Measurements from ENCODE around the gene NPPA. TPM values are rescaled to one million over a fixed set of nuclear protein-coding genes. Genes with fewer than 3 reads are reported as not detected.
A peak's percentile ranks its signal among the peaks of the same experiment; 100 is the strongest.
"Not testable (repeated sequence)": the region's sequence is repeated elsewhere in the genome, so short reads cannot be mapped to it uniquely, and the experiment has no call there.

Gene NPPA
- not detected in 2 replicates for total RNA-seq (2014; rRNA removed; shearing (Covaris generic))

DNA sequence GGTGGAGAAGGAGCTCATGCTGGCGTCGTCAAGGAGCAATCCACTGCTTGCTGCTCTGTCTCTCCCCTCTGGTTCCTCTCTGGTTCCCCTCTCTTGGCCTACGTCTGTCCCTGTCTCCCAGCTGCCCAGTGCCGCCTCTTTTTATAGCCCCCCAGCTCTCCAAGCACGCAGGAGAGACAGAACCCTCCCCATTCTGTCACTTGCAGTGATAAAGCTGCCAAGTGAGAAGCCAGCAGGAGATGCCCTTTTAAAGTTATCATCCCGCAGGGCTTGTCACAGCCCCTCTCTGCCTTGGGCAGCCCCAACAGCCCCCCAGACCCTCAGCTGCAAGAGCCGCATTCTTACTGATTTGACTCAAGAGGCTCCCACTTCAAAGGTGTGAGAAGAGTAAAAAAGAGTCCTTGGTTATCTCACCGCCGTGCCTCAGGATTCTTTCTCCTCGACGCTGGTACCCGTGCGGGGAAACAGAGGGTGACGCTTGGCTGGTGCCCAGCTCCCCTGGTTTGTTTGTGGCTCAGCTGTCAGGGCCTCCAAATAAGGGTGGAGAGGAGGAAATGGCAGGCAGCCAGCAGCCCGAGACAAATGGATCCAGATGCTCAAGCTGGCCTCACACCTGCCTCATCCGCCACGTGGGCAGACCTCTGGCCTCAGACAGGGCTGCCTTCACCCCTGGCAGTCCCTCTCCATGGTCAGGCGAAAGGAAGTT, at the start of gene NPPA:
NPPA (minus strand) TSS at position 117 of the 706 bp plus-strand sequence; CDS start at position 18, 99 bp downstream.
- DNase-seq (ENCODE audit: low read depth): peak; percentile 34

- DNase-seq (ENCODE audit: low read depth): not testable (repeated sequence)
Observed at GRCh38 chr1:11894501-11894900, 46.9 kb upstream of the NPPA start.

DNA sequence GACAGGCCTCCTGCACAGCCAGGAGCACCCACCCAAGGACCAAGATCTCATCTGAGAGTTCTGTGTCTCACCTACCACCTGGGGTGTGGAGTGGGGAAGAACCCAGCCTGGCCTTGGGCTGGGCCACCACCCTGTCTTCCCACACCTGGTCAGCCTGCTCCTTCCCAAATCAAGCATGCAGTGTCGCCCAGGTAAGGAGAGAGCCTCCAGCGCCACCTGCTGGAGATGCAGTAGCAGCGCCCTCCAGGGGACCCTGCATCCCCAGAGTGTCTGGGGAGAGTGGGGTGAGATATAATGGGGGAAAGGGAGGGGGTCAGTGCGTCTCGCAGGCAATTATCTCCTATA, 46.3 kb upstream of the NPPA start:
- DNase-seq (ENCODE audit: low read depth): peak; percentile 65

DNA sequence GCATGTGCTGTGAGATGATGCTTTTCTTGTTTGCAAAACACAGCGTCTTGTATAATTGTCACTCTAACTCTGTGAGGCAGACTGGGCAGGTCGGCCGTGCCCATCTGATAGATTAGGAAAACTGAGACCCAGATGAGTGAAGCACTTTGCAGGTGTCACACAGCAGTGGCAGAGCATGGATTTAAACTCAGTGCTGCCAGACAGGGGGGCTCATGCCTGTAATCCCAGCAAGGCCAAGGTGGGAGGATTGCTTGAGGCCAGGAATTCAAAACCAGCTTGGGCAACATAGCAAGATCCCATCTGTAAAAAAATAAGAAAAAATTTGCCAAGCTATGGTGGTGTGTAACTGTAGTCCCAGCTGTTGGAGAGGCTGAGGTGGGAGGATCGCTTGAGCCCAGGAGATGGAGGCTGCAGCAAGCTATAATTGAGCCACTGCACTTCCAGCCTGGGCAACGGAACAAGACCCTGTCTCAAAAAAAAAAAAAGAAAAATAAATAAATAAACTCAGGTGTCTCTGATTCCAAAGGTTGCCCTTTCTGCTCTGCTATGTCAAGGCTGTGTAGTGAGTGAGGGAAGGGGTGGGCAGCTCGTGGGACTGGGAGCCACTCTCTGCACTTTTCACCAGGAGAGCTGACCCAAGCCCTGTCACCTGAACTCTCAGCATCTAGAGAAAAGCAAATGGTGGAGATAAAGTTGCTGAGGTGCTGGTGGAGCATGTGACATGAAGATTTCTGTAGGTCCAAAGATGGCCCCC, 44.0 kb upstream of the NPPA start:
- no peak for DNase-seq (ENCODE audit: low read depth)

- no peak for DNase-seq (ENCODE audit: low read depth)
Observed at GRCh38 chr1:11888877-11889208, 41.3 kb upstream of the NPPA start.

- DNase-seq (ENCODE audit: low read depth): no peak
Observed at GRCh38 chr1:11888206-11888876, 40.8 kb upstream of the NPPA start.

DNA sequence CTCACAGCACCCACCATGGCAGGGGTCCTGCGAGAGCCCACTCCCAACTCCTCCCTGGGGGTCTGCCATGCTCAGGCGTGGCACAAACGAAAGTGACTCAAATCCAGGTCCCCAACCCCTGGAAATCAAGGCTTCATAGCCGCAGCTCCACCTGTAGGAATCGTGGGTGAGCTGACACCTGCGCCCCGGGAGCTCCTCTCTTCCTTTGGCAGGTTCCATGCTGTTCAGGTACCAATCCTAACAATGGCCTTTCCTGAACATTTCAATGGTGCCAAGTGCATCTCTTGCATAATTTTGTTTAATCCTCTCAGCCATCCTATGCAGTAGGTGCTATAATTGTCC, 40.1 kb upstream of the NPPA start:
- DNase-seq (ENCODE audit: low read depth): no peak

DNA sequence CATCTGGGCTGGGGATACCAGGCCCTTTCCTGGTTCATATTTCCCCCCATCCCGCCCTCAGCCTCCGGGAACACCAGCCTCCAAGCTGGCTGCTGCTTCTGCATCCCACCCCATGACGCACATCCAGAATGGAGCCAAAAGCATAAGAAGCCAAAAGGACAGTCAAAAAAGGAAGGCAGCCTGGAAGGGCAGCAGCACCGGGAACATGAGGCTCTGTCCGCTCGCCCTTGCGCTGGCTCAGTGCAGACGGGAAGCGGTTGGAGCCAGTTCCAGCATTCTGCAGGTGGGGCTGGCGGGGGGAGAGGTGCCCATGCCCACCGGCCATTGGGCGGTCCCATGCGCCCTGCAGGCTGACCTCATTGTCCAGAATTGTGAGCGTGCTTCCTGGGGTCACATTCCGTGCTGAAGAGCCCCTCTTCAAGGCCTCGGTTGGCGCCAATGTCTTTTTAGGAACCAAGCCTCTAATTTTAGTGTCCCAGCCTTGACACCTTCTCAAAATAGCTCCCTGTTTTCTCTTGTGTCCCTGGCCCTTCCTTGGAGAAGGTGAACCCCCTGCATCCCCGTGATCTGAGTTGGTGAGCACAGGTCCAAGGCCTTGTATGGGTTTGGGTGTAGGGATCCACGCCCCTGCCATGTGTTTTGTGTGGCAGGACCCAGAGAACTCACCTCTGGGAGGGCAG, 39.5 kb upstream of the NPPA start:
- DNase-seq (ENCODE audit: low read depth): no peak

DNA sequence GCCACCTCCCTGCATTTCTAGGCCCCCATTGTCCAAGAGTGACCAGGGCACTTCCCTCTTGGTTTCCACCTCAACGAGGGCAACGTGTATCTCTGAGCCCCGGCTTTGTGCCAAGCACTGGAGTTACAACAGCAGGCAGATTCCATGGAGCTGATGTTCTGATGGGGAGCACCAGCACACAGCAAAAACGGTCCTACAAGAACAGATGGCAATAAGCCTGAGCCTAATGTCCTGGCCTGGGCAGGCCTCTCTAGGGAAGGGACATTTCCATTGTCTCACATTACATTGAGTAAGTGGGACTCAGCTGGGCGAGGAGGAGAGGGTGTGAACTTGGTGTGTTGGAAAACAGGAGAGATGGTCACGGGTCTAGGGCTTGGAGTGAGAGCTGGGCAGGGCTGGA, 38.3 kb upstream of the NPPA start:
- no peak for DNase-seq (ENCODE audit: low read depth)

DNA sequence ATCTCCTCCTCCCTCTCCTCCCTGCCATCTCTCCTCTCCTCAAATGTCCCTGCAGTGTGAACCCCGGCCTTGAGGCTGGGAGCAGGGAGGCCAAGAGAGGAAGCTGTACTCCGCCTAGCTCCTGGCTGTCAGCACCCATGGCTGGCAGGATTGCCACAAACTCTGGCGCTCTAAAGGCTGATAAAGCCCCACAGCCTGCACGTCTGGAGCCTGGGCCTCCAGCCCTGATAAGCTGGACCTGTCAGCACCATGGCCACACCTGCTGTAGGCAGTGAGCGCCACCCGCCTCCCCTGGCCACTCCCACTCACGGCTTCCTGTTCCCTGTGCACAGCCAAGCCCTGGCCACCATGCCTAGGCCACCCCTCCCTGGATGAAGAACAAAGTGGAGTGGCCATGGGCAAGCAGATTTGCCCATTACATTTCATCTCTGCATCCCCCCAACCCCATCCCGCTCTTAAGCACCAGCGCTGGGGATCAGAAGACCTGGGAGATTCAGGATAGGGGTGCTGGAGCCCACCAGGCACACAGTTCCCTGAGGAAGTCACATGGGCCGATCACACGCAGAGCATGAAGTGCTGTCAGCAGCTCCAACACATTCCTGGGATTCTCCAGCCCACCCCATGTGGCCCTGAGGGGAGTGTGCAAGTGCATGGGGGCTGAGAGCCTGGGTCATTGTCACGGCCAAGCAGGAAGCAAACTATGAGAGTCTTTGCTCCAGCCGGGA, 35.4 kb upstream of the NPPA start:
- DNase-seq (ENCODE audit: low read depth): peak; percentile 56

GRCh38 chr1:11881749-11882441, 34.3 kb upstream of the NPPA start:
- no peak for DNase-seq (ENCODE audit: low read depth)

- no peak for DNase-seq (ENCODE audit: low read depth)
Observed at GRCh38 chr1:11880911-11881748, 33.5 kb upstream of the NPPA start.

DNA sequence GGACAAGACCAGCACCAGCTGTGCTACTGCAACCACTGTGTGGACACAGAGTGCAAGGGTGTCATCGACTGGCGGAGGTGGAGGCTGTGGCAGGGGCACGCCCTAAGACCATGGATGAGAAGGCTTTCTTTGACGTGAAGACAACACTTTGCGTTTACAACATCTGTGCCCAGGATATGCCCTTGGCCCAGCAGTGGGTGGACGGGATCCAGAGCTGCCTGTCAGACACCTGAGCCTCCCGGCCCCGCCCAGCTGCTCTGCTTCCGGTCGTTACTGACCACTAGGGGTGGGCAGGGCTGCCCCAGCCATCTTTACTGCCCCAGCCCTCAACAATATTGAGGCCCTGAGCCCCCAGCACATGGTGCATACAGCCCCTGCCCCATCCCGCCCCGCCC, 32.6 kb upstream of the NPPA start:
- no peak for DNase-seq (ENCODE audit: low read depth)

- no peak for DNase-seq (ENCODE audit: low read depth)
Observed at GRCh38 chr1:11879311-11880180, 32.0 kb upstream of the NPPA start.

DNA sequence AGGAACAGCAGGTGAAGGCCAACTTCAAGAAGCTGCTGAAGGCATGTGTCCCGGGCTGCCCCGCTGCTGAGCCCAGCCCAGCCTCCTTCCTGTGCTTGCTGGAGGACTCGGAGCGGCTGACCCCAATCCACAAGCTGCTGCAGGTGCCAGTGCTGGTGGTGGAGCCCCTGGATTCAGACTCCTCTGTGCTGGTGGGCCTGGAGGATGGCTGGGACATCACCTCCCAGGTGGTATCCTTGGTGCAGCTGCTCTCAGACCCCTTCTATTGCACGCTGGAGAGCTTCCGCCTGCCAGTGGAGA, 31.3 kb upstream of the NPPA start:
- DNase-seq (ENCODE audit: low read depth): no peak

- no peak for DNase-seq (ENCODE audit: low read depth)
Observed at GRCh38 chr1:11878081-11878890, 30.7 kb upstream of the NPPA start.

DNA sequence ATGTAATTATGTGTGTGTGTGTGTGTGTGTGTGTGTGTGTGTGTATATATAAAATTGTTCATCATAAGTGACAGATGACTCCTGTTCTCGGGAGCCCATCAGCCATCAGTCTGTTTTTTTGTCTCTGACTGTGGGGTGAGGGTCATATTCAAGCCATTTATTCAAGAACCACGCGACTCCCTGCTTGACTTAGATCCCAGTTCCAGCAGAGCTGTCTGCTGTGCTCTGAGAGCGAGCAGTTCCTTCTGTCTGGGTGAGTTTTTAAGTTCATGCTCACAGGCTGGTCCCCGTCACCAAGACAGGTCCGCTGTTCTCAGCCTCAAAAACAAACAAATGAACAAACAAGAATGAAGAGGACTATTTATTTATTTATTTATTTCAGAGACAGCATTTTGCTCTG, 29.5 kb upstream of the NPPA start:
- no peak for DNase-seq (ENCODE audit: low read depth)

GRCh38 chr1:11875094-11875493, 27.5 kb upstream of the NPPA start:
- no peak for DNase-seq (ENCODE audit: low read depth)

DNA sequence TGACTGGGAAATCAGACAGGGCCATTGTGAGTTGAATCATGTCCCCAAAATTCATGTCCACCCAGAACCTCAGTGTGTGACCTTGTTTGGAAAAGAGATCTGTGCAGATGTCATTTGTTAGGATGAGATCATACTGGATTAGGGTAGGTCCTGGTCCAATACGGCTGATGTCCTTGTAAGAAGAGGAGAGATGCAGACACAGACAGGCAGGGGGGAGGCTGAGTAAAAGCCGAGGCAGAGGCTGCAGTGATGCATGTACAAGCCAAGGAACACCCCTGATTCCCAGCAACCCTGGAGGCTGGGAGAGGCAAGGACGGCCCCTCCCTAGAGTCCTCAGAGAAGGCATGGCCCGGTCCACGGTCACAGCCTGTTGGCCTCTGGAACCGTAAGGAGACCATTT, 27.0 kb upstream of the NPPA start:
- DNase-seq (ENCODE audit: low read depth): no peak
